ENCODE data around the gene TRIM65. TPM values are rescaled to one million over a fixed set of nuclear protein-coding genes. Genes with fewer than 3 reads are reported as not detected.

Gene TRIM65
- total RNA-seq, 2 experiments from 2014 or later = 24.9 to 26.1 TPM

DNA sequence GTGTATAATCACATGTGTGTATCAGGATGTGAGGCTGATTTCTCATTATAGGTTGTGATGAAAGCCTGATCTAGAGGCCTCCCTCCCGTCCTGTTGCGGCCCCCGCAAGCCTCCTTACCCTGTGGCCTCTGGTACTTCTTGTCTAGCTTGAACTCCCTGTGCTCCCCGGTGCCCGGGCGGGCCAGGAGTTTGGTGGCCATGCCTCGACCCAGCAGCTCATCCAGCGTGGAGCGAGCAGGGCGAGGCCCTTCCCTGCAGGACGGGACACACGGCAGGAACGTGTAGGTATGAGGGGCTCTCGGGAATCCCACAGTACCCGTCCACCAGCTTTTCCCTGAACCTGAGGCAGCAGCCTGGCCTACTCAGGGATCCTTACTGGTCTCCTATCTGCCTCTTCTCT, 29.2 kb upstream of the TRIM65 start:
- no peak for DNase-seq
- no peak overlapping the region for H3K4me3 Mint-ChIP-seq
- no peaks in the 10 kb centered on the region for H3K36me3 Mint-ChIP-seq (ENCODE audit: low read depth)
- H3K9me3 Mint-ChIP-seq = no peaks in the 10 kb centered on the region
- ChIA-PET CTCF (interaction anchor here (0.6 to 0.8 kb wide), 2 partner anchors 41 to 80 kb away, joined by 3 to 4 read pairs; no protein-coding TSS in a partner anchor), POLR2A (interaction anchor here (0.9 kb wide), 1 partner anchor 21 kb away, joined by 4 read pairs; the partner anchor contains the start of gene MRPL38)
- H3K27ac Mint-ChIP-seq = no peak overlapping the region
- no peaks in the 10 kb centered on the region for H3K27me3 Mint-ChIP-seq
- H3K4me1 Mint-ChIP-seq = no peaks in the 10 kb centered on the region

- no peak overlapping the region for H3K27ac Mint-ChIP-seq
- ChIA-PET POLR2A (interaction anchor here (0.9 kb wide), 1 partner anchor 21 kb away, joined by 4 read pairs; the partner anchor contains the start of gene MRPL38), CTCF (no interaction called here)
- H3K4me3 Mint-ChIP-seq = no peak overlapping the region
- H3K4me1 Mint-ChIP-seq = no peaks in the 10 kb centered on the region
- H3K27me3 Mint-ChIP-seq = no peaks in the 10 kb centered on the region
- DNase-seq = no peak
- no peaks in the 10 kb centered on the region for H3K36me3 Mint-ChIP-seq (ENCODE audit: low read depth)
- no peaks in the 10 kb centered on the region for H3K9me3 Mint-ChIP-seq
Observed at GRCh38 chr17:75925103-75925502, 28.4 kb upstream of the TRIM65 start.

DNA sequence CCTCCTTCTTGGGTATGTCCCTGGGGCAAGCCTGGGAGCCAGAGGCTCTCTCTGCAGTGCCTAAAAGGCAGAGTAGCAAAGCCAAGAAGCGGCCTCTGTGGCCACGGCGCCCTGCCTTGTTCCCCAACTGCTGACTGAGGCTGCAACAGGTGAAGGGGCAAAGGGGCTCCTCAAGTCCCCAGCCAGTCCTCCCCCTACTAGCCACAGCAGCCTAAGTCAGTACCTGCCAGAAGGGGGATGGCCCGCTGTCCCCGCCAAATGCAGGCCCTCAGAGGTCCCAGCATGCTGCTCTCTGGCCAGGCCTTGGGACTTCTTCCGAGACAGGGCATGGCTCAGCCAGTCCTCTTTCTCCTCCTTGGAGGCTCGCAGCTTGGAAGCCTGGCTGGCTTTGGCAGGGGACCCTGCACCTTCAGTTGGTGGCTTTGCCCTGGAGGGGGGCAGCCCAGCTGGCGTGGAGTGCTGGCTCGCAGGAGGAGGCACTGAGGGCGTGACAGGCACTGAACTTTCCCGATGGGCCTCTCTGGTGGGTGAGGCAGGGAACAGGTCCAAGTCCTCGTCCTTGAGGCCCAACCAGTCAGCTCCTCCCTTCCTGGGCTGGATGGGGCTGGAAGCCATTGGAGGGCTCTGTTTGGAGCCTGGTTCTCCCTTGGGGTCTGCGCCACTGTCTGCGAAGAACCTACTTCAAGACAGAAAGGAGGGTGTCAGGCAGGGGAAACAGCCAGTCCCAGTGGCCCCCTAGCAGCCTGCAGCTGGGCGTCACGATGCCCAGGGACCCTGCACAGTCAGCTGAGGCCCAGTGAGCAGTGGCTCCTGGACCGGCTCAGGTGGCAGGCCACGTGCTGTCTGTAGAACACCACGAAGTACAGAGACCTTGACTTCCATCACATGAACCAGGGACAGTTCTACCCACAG, 26.5 kb upstream of the TRIM65 start:
- Mint-ChIP-seq H3K4me1 (peaks cover 1% of the 10 kb centered on the region), H3K9me3 (no peaks in the 10 kb centered on the region), H3K27ac (no peak overlapping the region), H3K27me3 (no peaks in the 10 kb centered on the region), H3K4me3 (no peak overlapping the region), H3K36me3 (ENCODE audit: low read depth) (no peaks in the 10 kb centered on the region)
- POLR2A ChIA-PET = no interaction called here
- DNase-seq = no peak
- CTCF ChIA-PET = no interaction called here

DNA sequence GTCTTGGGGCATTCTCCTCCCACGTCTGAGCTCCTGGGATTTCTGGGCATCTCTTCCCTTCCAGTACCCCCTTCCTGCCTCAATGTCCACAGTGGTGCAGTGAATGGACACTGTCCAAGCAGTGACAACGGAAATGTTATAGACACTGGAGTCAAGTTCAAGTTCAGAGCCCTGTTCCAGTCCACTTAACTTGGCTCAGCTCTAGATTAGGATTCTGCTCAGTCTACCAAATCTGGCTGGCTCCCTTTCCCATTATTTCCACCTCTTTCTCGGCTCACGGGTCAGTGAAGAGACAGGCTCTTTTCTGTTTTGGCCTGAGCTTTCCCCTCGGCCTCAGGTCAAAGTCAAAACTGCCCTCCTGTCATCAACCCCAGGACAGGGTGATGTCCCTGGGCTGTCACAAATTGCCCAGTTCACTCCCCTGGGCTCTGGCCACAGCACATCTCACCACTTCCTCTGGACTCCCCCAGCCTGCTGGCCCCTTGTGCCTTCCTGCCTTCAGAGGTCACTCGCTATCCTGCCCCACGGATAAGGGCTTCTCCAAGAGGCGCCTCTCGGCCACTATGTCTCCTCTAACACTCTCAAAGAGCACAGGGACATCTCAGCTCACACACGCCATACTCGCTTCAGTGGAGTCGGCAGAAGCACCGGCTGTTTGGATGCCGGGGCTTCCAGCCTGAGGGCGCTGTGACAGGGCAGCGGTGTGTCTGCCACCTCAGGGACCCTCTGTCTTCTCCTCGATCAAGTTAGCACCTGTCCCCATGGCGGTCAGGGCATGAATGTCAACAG, 25.6 kb upstream of the TRIM65 start:
- Mint-ChIP-seq H3K27ac (no peak overlapping the region), H3K9me3 (no peaks in the 10 kb centered on the region), H3K4me1 (peaks cover 3% of the 10 kb centered on the region), H3K36me3 (ENCODE audit: low read depth) (no peaks in the 10 kb centered on the region), H3K4me3 (no peak overlapping the region), H3K27me3 (no peaks in the 10 kb centered on the region)
- CTCF ChIA-PET = no interaction called here
- no peak for DNase-seq
- POLR2A ChIA-PET = no interaction called here

DNA sequence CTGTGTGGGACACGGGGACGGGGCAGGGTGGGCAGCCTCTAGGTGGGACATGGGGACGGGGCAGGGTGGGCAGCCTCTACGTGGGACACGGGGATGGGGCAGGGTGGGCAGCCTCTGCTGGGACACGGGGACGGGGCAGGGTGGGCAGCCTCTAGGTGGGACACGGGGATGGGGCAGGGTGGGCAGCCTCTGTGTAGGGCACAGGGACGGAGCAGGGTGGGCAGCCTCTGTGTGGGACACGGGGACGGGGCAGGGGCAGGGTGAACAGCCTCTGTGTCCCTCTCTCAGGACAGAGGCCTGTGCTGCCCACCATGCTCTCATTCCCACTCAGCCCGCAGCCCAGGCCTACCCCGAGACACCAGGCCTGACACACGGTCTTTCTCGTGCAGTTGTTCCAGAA, 24.8 kb upstream of the TRIM65 start:
- Mint-ChIP-seq H3K36me3 (ENCODE audit: low read depth) (no peaks in the 10 kb centered on the region), H3K27ac (no peak overlapping the region), H3K4me3 (no peak overlapping the region), H3K9me3 (no peaks in the 10 kb centered on the region), H3K27me3 (no peaks in the 10 kb centered on the region), H3K4me1 (peaks cover 7% of the 10 kb centered on the region)
- ChIA-PET CTCF (no interaction called here), POLR2A (no interaction called here)
- DNase-seq = no peak

GRCh38 chr17:75920045-75920560, 23.4 kb upstream of the TRIM65 start:
- POLR2A ChIA-PET = no interaction called here
- Mint-ChIP-seq H3K9me3 (no peaks in the 10 kb centered on the region), H3K4me3 (no peak overlapping the region), H3K36me3 (ENCODE audit: low read depth) (no peaks in the 10 kb centered on the region), H3K27me3 (no peaks in the 10 kb centered on the region), H3K4me1 (peaks cover 9% of the 10 kb centered on the region), H3K27ac (no peak overlapping the region)
- DNase-seq = no peak
- CTCF ChIA-PET = interaction anchor here (0.6 to 1.2 kb wide), 4 partner anchors 15 to 144 kb away, joined by 3 to 4 read pairs (median 4); partner anchors contain the start of gene MRPL38

DNA sequence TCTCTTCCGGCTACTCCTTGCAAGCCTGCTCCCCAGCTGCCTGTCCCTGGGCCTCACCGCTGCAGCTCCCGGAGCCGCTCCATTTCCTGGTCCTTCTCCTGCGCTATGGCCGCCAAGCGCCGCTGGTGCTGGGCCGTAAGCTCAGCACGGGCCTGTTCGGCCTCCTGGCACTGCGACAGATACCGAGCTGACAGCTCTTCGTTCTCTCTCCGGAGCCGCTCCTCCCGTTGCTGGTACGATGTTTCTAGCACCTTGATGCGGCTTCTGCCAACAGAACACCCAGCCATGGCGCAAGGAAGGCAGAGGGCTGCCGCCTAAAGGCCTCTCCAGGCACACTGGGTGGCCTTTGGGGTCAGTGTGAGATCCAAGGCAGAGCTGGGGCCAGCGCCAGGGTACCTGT, 22.9 kb upstream of the TRIM65 start:
- H3K27me3 Mint-ChIP-seq = no peaks in the 10 kb centered on the region
- no peak overlapping the region for H3K27ac Mint-ChIP-seq
- H3K4me3 Mint-ChIP-seq = no peak overlapping the region
- no peaks in the 10 kb centered on the region for H3K36me3 Mint-ChIP-seq (ENCODE audit: low read depth)
- H3K9me3 Mint-ChIP-seq = no peaks in the 10 kb centered on the region
- peaks cover 9% of the 10 kb centered on the region for H3K4me1 Mint-ChIP-seq
- no peak for DNase-seq
- CTCF ChIA-PET = interaction anchor here (0.8 to 1.2 kb wide), 3 partner anchors 14 to 144 kb away, joined by 3 to 4 read pairs (median 3); partner anchors contain the start of gene MRPL38
- POLR2A ChIA-PET = interaction anchor here (1.3 kb wide), 1 partner anchor 143 kb away, joined by 4 read pairs; no protein-coding TSS in a partner anchor

GRCh38 chr17:75917917-75918445, 21.2 kb upstream of the TRIM65 start:
- Mint-ChIP-seq H3K36me3 (ENCODE audit: low read depth) (peaks cover 3% of the 10 kb centered on the region), H3K9me3 (no peaks in the 10 kb centered on the region), H3K4me3 (no peak overlapping the region), H3K27ac (no peak overlapping the region), H3K27me3 (no peaks in the 10 kb centered on the region), H3K4me1 (peaks cover 9% of the 10 kb centered on the region)
- CTCF ChIA-PET = interaction anchor here (1.2 kb wide), 1 partner anchor 9 kb away, joined by 8 read pairs; no protein-coding TSS in a partner anchor
- DNase-seq = no peak
- POLR2A ChIA-PET = no interaction called here

DNA sequence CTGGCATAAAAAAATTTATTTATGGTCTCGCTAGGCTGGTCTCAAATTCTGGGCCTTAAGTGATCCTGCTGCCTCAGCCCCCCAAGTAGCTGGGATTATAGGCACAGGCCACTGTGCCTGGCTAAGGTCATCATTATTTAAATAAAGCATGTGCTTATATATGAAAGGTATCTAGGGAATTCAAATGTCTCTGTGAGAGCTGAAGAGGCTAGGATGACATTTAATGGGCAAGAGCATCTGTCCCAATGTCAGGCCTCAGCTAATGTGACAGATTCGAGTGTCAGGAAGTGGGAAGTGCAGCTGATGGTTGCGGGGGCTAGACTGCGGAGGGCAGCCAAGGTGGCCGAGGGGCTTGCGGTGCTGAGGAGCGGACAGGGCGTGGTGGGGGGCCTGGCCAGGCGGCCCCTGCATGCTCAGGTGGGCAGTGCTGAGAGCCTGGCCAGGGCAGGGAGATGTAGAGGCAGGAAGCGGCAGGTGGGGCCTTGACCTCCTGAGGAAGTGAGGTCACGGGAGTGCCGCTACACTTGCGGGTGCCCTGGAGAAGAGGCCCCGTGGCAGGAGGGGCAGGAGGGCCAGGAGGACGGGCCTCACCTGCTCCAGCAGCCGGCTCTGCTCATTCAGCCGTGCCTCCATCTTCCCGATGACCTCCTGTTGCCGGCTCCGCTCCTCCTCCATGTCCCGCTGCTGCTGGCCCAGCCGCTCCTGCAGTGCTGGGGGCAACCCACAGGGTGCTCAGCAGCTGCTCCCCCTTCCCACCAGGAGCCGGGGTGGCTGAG, 20.6 kb upstream of the TRIM65 start:
- no peak overlapping the region for H3K27ac Mint-ChIP-seq
- no peaks in the 10 kb centered on the region for H3K9me3 Mint-ChIP-seq
- H3K4me1 Mint-ChIP-seq = peaks cover 9% of the 10 kb centered on the region
- no peaks in the 10 kb centered on the region for H3K27me3 Mint-ChIP-seq
- no peak for DNase-seq
- POLR2A ChIA-PET = interaction anchor here (1.1 kb wide), 1 partner anchor 9 kb away, joined by 4 read pairs; no protein-coding TSS in a partner anchor
- H3K4me3 Mint-ChIP-seq = no peak overlapping the region
- peaks cover 3% of the 10 kb centered on the region for H3K36me3 Mint-ChIP-seq (ENCODE audit: low read depth)
- CTCF ChIA-PET = interaction anchor here (1.4 to 2.0 kb wide), 2 partner anchors 12 to 97 kb away, joined by 5 to 7 read pairs; partner anchors contain the start of gene MRPL38

- POLR2A ChIA-PET = no interaction called here
- Mint-ChIP-seq H3K27ac (no peak overlapping the region), H3K27me3 (no peaks in the 10 kb centered on the region), H3K4me3 (no peak overlapping the region), H3K9me3 (no peaks in the 10 kb centered on the region), H3K4me1 (peaks cover 9% of the 10 kb centered on the region), H3K36me3 (ENCODE audit: low read depth) (peaks cover 3% of the 10 kb centered on the region)
- DNase-seq = no peak
- CTCF ChIA-PET = interaction anchor here (1.0 kb wide), 1 partner anchor 85 kb away, joined by 3 read pairs; the partner anchor contains the start of gene CDK3
Observed at GRCh38 chr17:75915268-75915667, 18.5 kb upstream of the TRIM65 start.

GRCh38 chr17:75914643-75915267, 18.0 kb upstream of the TRIM65 start:
- H3K36me3 Mint-ChIP-seq (ENCODE audit: low read depth) = peaks cover 3% of the 10 kb centered on the region
- CTCF ChIA-PET = interaction anchor here (1.0 kb wide), 1 partner anchor 86 kb away, joined by 3 read pairs; the partner anchor contains the start of gene CDK3
- H3K4me1 Mint-ChIP-seq = peaks cover 11% of the 10 kb centered on the region
- no peak for DNase-seq
- no peaks in the 10 kb centered on the region for H3K9me3 Mint-ChIP-seq
- H3K4me3 Mint-ChIP-seq = no peak overlapping the region
- H3K27ac Mint-ChIP-seq = no peak overlapping the region
- no peaks in the 10 kb centered on the region for H3K27me3 Mint-ChIP-seq
- POLR2A ChIA-PET = no interaction called here

All from activated CD4-positive, alpha-beta memory T cell treated with anti-CD3 and anti-CD28 coated beads, Interleukin-2, amount 10 ng/mL, durations not matched to agents 7 days and 5 days (primary cell).